Left ventricle myocardium inferior (tissue), 1 donor: ENCODE measurements around the gene KLK3. TPM values are rescaled to one million over a fixed set of nuclear protein-coding genes. Genes with fewer than 3 reads are reported as not detected.
"Not testable (repeated sequence)": the region's sequence is repeated elsewhere in the genome, so short reads cannot be mapped to it uniquely, and the experiment has no call there.

Experiments used
- DNase-seq: peaks from one replicate; pipeline ENCODE4 v3.0.0-alpha.2; 2020
- H3K27ac ChIP-seq: fragments of 200-600 bp; replicated peaks from 2 replicates; pipeline ENCODE4 v1.8.0; 2021
- H3K27me3 ChIP-seq: fragments of 200-600 bp; 2 replicates; pipeline ENCODE4 v1.8.0; 2021; ENCODE audit warnings: low read depth
- H3K36me3 ChIP-seq: fragments of 200-600 bp; 2 replicates; pipeline ENCODE4 v1.8.0; 2021
- H3K4me1 ChIP-seq: fragments of 200-600 bp; 2 replicates; pipeline ENCODE4 v1.8.0; 2021
- H3K4me3 ChIP-seq: fragments of 200-600 bp; 2 replicates; pipeline ENCODE4 v1.8.0; 2021; ENCODE audit warnings: mild to moderate bottlenecking, moderate library complexity
- H3K9me3 ChIP-seq: fragments of 200-600 bp; replicated peaks from 2 replicates; pipeline ENCODE4 v1.8.0; 2021
- intact Hi-C: fragments of 100-400 bp; cut with micrococcal nuclease; formaldehyde crosslinking; loops from one replicate; pipeline ENCODE4 v1.11.0; 2022
- long read RNA-seq: library from polyadenylated mRNA; unstranded; transcript quantifications from one replicate; pipeline ENCODE4 v2.0.0, GENCODE V29; 2021
- total RNA-seq: library from RNA; stranded (reverse); fragmentation: NEBNext Ultra II Directional; extraction: Animal tissue kit (Norgen Biotek cat#: 25700); gene quantifications from one replicate; pipeline ENCODE4 v1.2.1, GENCODE V29; 2021
- TF ChIP-seq, protein P1 (sequence below): fragments of 200-600 bp; IDR thresholded peaks from 2 replicates; pipeline ENCODE4 v1.8.0; 2021; ENCODE audit warnings: antibody characterized with exemption, mild to moderate bottlenecking, borderline replicate concordance
- donor health status: DM: no; HTN: yes; CAD: no; lungs with severe emphysema.

The KLK3 gene
- not detected for total RNA-seq
- long read RNA-seq, result 0 reads

DNA sequence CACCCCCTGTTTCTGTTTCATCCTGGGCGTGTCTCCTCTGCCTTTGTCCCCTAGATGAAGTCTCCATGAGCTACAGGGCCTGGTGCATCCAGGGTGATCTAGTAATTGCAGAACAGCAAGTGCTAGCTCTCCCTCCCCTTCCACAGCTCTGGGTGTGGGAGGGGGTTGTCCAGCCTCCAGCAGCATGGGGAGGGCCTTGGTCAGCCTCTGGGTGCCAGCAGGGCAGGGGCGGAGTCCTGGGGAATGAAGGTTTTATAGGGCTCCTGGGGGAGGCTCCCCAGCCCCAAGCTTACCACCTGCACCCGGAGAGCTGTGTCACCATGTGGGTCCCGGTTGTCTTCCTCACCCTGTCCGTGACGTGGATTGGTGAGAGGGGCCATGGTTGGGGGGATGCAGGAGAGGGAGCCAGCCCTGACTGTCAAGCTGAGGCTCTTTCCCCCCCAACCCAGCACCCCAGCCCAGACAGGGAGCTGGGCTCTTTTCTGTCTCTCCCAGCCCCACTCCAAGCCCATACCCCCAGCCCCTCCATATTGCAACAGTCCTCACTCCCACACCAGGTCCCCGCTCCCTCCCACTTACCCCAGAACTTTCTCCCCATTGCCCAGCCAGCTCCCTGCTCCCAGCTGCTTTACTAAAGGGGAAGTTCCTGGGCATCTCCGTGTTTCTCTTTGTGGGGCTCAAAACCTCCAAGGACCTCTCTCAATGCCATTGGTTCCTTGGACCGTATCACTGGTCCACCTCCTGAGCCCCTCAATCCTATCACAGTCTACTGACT lies at the start of gene KLK3:
Gene KLK3, plus strand, starts transcription at position 280 of the 775 bp plus-strand sequence. Its CDS starts 41 bp downstream, at position 321.
- Histone ChIP-seq H3K9me3 (no peaks in the 10 kb centered on the region), H3K27ac (no peak within 1 kb of the TSS), H3K36me3 (no peaks in the 10 kb centered on the region), H3K4me1 (no peaks in the 10 kb centered on the region), H3K27me3 (peaks cover 97% of the 10 kb centered on the region), H3K4me3 (no peak within 1 kb of the TSS)
- DNase-seq, result no peak
- intact Hi-C loops, result no loop called here
- TF ChIP-seq, protein P1, sequence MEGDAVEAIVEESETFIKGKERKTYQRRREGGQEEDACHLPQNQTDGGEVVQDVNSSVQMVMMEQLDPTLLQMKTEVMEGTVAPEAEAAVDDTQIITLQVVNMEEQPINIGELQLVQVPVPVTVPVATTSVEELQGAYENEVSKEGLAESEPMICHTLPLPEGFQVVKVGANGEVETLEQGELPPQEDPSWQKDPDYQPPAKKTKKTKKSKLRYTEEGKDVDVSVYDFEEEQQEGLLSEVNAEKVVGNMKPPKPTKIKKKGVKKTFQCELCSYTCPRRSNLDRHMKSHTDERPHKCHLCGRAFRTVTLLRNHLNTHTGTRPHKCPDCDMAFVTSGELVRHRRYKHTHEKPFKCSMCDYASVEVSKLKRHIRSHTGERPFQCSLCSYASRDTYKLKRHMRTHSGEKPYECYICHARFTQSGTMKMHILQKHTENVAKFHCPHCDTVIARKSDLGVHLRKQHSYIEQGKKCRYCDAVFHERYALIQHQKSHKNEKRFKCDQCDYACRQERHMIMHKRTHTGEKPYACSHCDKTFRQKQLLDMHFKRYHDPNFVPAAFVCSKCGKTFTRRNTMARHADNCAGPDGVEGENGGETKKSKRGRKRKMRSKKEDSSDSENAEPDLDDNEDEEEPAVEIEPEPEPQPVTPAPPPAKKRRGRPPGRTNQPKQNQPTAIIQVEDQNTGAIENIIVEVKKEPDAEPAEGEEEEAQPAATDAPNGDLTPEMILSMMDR, result no peak

DNA sequence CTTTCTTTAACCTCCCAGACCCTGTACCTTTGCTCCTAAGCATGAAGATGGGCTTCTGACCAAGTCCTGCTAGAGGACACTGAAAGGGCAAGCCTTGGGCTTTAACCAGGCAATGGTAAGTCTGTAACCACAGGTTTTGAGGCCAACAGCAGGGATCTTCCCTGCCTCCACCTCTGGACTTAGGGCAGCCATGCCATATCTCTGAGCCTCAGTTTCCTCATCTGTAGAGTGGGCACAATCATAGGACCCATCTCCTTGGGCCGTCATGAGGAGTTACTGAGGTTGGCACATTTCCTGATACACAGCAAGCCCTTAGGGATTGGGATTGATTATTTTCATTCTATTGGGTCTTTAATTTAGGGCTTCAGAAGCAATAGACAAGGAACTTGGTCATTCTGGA lies 45.9 kb upstream of the KLK3 start:
- no peak for DNase-seq
- TF ChIP-seq, protein P1, result no peak
- Histone ChIP-seq H3K4me3 (no peak overlapping the region), H3K27ac (no peak overlapping the region), H3K4me1 (peaks cover 11% of the 10 kb centered on the region), H3K27me3 (peaks cover 25% of the 10 kb centered on the region), H3K36me3 (no peaks in the 10 kb centered on the region), H3K9me3 (no peaks in the 10 kb centered on the region)
- intact Hi-C loops, result no loop called here

DNA sequence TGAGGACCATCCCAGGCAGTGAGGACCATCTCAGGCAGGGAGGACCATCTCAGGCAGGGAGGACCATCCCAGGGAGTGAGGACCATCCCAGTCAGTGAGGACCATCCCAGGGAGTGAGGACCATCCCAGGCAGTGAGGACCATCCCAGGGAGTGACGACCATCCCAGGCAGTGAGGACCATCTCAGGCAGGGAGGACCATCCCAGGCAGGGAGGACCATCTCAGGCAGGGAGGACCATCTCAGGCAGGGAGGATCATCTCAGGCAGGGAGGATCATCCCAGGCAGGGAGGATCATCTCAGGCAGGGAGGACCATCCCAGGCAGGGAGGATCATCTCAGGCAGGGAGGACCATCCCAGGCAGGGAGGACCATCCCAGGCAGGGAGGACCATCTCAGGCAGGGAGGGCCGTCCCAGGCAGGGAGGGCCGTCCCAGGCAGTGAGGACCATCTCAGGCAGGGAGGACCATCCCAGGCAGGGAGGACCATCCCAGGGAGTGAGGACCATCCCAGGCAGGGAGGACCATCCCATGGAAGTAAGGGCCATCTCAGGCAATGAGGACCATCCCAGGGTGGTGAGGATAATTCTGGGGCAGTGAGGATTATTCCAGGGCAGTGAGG lies 43.0 kb upstream of the KLK3 start:
- H3K4me3 ChIP-seq, H3K36me3 ChIP-seq, H3K27ac ChIP-seq, H3K4me1 ChIP-seq, DNase-seq, H3K9me3 ChIP-seq, intact Hi-C loops: not testable (repeated sequence)
- peaks cover 54% of the 10 kb centered on the region for H3K27me3 ChIP-seq

DNA sequence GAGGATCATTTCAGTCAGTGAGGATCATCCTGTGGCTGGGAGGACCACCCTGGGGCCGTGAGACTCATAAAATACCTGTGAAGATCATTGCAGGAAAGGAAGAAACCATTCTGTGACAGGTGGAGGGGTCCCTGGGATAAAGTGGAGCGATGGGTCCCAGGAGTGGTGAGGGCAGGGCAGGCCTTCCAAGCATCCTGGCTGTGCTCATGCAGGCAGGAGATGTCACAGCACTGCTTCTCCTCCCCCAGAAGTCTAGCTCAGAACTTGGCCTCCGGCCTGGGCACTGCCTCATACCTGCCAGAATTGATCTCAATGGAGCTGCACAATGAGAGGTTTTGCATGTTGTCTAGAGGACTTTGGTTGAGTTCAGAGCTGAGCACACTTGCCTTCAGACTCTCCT lies 42.2 kb upstream of the KLK3 start:
- DNase-seq, result no peak

DNA sequence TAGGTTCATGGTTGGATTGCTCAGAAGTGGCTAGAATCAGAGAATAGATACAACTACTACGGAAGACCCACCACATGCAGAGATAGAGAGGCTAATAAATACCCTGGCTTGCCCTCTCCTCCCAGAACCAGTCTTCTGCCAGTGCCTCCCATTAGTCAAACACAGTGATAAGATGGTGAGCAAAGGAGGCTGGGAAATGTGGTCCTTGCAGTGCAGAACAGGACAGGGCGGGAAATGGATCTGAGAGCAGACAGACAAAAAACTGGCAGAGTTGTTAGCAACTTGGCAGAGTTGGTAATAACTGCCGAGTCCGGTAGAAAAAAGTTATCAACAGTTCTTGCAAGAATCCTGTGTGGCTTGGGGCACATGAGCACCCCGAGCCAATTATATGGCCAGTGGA lies 39.8 kb upstream of the KLK3 start:
- Histone ChIP-seq H3K4me1 (peaks cover 7% of the 10 kb centered on the region), H3K4me3 (no peak overlapping the region), H3K27ac (no peak overlapping the region), H3K36me3 (no peaks in the 10 kb centered on the region), H3K9me3 (no peaks in the 10 kb centered on the region), H3K27me3 (peaks cover 85% of the 10 kb centered on the region)
- DNase-seq, result no peak
- TF ChIP-seq, protein P1, result no peak
- intact Hi-C loops, result no loop called here

More for the DNA sequence above, 42.2 kb upstream of the KLK3 start:
- Histone ChIP-seq H3K4me3 (no peak overlapping the region), H3K36me3 (no peaks in the 10 kb centered on the region), H3K4me1 (no peaks in the 10 kb centered on the region), H3K9me3 (no peaks in the 10 kb centered on the region), H3K27ac (no peak overlapping the region), H3K27me3 (peaks cover 61% of the 10 kb centered on the region)
- TF ChIP-seq, protein P1, result no peak
- intact Hi-C loops, result no loop called here

- Histone ChIP-seq H3K27me3 (peaks cover 91% of the 10 kb centered on the region), H3K4me3 (no peak overlapping the region), H3K36me3 (no peaks in the 10 kb centered on the region), H3K27ac (no peak overlapping the region), H3K4me1 (peaks cover 12% of the 10 kb centered on the region), H3K9me3 (no peaks in the 10 kb centered on the region)
- TF ChIP-seq, protein P1, result no peak
- intact Hi-C loops, result no loop called here
- no peak for DNase-seq
Measured at GRCh38 chr19:50815439-50815838, 39.3 kb upstream of the KLK3 start.
